ENCODE measurements around the gene ETV3.

Gene ETV3

GRCh38 chr1:157105988-157106812, 32.0 kb downstream of the ETV3 start:
- Histone ChIP-seq H2AFZ (ENCODE audit: low read depth, low read length) (no peak overlapping the region), H3K27me3 (ENCODE audit: insufficient read depth, low read length, poor library complexity) (peaks cover 49% of the 10 kb centered on the region), H3K27ac (ENCODE audit: low read length) (no peak overlapping the region), H3K4me2 (ENCODE audit: insufficient read depth, low read length) (no peak overlapping the region), H4K20me1 (ENCODE audit: insufficient read depth, low read length) (peaks cover 5% of the 10 kb centered on the region), H3K4me3 (ENCODE audit: low read depth in 1 of 2, low read length in 2 of 2) (no peak overlapping the region), H3K4me1 (ENCODE audit: insufficient read depth, low read length) (no peaks in the 10 kb centered on the region), H3K36me3 (ENCODE audit: insufficient read depth, low read length) (no peaks in the 10 kb centered on the region), H3K9ac (ENCODE audit: low read depth, low read length) (no peak overlapping the region), H3K79me2 (ENCODE audit: insufficient read depth, low read length) (no peaks in the 10 kb centered on the region), H3K9me3 (ENCODE audit: insufficient read depth, low read length, severe bottlenecking) (no peaks in the 10 kb centered on the region)
- DNase-seq (no peak), ATAC-seq (ENCODE audit: insufficient read depth, low read depth) (no peak)
- TF ChIP-seq EZH2 (IDR thresholded peaks at IDR 0.05; ENCODE audit: borderline replicate concordance, low read depth, low read length, severe bottlenecking) (no peak), CTCF (IDR thresholded peaks at IDR 0.05; ENCODE audit: borderline replicate concordance, extremely low read depth, low read length, poor library complexity, severe bottlenecking) (no peak)

GRCh38 chr1:157105298-157105987, 32.8 kb downstream of the ETV3 start:
- no peak overlapping the region for H3K9ac ChIP-seq (ENCODE audit: low read depth, low read length)
- TF ChIP-seq CTCF (IDR thresholded peaks at IDR 0.05; ENCODE audit: borderline replicate concordance, extremely low read depth, low read length, poor library complexity, severe bottlenecking) (no peak), EZH2 (IDR thresholded peaks at IDR 0.05; ENCODE audit: borderline replicate concordance, low read depth, low read length, severe bottlenecking) (no peak)
- H3K27ac ChIP-seq (ENCODE audit: low read length) = no peak overlapping the region
- H3K36me3 ChIP-seq (ENCODE audit: insufficient read depth, low read length) = no peaks in the 10 kb centered on the region
- H3K4me3 ChIP-seq (ENCODE audit: low read depth in 1 of 2, low read length in 2 of 2) = no peak overlapping the region
- H4K20me1 ChIP-seq (ENCODE audit: insufficient read depth, low read length) = peaks cover 5% of the 10 kb centered on the region
- H2AFZ ChIP-seq (ENCODE audit: low read depth, low read length) = no peak overlapping the region
- H3K9me3 ChIP-seq (ENCODE audit: insufficient read depth, low read length, severe bottlenecking) = no peaks in the 10 kb centered on the region
- no peaks in the 10 kb centered on the region for H3K4me1 ChIP-seq (ENCODE audit: insufficient read depth, low read length)
- no peaks in the 10 kb centered on the region for H3K79me2 ChIP-seq (ENCODE audit: insufficient read depth, low read length)
- ATAC-seq (ENCODE audit: insufficient read depth, low read depth) (no peak), DNase-seq (no peak)
- H3K4me2 ChIP-seq (ENCODE audit: insufficient read depth, low read length) = no peak overlapping the region
- peaks cover 48% of the 10 kb centered on the region for H3K27me3 ChIP-seq (ENCODE audit: insufficient read depth, low read length, poor library complexity)

GRCh38 chr1:157104598-157105293, 33.4 kb downstream of the ETV3 start:
- Histone ChIP-seq H3K9me3 (ENCODE audit: insufficient read depth, low read length, severe bottlenecking) (no peaks in the 10 kb centered on the region), H4K20me1 (ENCODE audit: insufficient read depth, low read length) (peaks cover 5% of the 10 kb centered on the region), H3K4me2 (ENCODE audit: insufficient read depth, low read length) (no peak overlapping the region), H3K4me3 (ENCODE audit: low read depth in 1 of 2, low read length in 2 of 2) (no peak overlapping the region), H3K27me3 (ENCODE audit: insufficient read depth, low read length, poor library complexity) (peaks cover 45% of the 10 kb centered on the region), H3K36me3 (ENCODE audit: insufficient read depth, low read length) (no peaks in the 10 kb centered on the region), H3K4me1 (ENCODE audit: insufficient read depth, low read length) (no peaks in the 10 kb centered on the region), H3K27ac (ENCODE audit: low read length) (no peak overlapping the region), H3K9ac (ENCODE audit: low read depth, low read length) (no peak overlapping the region), H3K79me2 (ENCODE audit: insufficient read depth, low read length) (no peaks in the 10 kb centered on the region), H2AFZ (ENCODE audit: low read depth, low read length) (no peak overlapping the region)
- ATAC-seq (ENCODE audit: insufficient read depth, low read depth) (no peak), DNase-seq (no peak)
- TF ChIP-seq EZH2 (IDR thresholded peaks at IDR 0.05; ENCODE audit: borderline replicate concordance, low read depth, low read length, severe bottlenecking) = no peak
- TF ChIP-seq CTCF (IDR thresholded peaks at IDR 0.05; ENCODE audit: borderline replicate concordance, extremely low read depth, low read length, poor library complexity, severe bottlenecking) = no peak

Measured in DND-41 (cell line).